ENCODE measurements around the gene COLGALT1.
A peak's percentile ranks its signal among the peaks of the same experiment; 100 is the strongest.
"Not testable (repeated sequence)": the region's sequence is repeated elsewhere in the genome, so short reads cannot be mapped to it uniquely, and the experiment has no call there.

Gene COLGALT1

DNA sequence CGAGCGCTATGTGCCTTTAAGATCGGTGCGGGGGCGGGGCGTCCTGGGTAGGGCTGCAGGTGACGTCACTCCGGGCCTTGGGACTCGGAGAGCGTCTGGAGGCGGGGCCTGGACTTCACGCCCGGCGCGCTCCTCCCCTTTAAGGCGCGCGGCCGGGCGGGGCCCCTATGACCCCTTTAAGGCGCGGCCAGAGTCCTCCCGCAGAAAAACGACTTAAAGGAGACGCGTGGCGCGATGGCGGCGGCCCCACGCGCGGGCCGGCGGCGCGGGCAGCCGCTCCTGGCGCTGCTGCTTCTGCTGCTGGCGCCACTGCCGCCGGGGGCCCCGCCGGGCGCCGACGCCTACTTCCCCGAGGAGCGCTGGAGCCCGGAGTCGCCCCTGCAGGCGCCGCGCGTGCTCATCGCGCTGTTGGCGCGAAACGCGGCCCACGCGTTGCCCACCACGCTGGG lies at the start of gene COLGALT1:
Gene COLGALT1, plus strand, starts transcription at position 170 of the 449 bp plus-strand sequence. Its CDS starts 65 bp downstream, at position 235.
- peak; percentile 98 for DNase-seq (ENCODE audit: low read depth)

DNA sequence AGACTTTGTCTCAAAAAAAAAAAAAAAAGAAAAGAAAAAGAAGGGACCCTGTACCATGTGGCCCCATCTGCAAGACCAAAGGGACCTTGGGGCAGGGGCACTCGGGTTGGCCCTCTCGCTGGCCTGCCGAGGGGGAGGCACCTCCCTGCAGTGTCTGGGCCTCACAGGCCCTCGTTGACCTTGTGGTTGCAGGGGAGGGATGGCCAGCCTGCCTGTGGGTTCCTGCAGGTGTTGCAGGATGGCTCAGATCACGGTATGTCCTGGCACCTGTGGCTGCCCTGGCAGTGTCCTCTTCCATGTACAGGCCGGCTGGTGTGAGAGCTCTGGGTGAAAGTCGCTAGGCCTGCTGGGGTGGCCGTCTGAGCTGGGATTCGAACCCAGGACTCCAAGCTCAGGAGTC lies 48.7 kb upstream of the COLGALT1 start:
- DNase-seq (ENCODE audit: low read depth) = no peak

DNA sequence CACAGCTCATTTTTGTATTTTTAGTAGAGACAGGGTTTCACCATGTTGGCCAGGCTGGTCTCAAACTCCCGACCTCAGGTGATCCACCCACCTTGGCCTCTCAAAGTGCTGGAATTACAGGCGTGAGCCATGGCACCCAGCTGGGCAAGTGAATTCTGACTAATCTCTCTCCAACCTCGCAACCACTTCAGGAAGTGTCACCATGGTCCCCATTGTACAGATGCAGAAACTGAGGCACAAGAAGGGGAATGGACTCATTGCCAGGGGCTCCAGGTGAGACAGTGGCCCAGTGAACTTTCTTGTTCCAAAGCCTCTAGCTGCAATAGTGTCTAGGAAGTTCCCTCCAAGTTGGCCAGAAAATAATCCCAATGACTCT lies 46.9 kb upstream of the COLGALT1 start:
- not testable (repeated sequence) for DNase-seq (ENCODE audit: low read depth)

DNA sequence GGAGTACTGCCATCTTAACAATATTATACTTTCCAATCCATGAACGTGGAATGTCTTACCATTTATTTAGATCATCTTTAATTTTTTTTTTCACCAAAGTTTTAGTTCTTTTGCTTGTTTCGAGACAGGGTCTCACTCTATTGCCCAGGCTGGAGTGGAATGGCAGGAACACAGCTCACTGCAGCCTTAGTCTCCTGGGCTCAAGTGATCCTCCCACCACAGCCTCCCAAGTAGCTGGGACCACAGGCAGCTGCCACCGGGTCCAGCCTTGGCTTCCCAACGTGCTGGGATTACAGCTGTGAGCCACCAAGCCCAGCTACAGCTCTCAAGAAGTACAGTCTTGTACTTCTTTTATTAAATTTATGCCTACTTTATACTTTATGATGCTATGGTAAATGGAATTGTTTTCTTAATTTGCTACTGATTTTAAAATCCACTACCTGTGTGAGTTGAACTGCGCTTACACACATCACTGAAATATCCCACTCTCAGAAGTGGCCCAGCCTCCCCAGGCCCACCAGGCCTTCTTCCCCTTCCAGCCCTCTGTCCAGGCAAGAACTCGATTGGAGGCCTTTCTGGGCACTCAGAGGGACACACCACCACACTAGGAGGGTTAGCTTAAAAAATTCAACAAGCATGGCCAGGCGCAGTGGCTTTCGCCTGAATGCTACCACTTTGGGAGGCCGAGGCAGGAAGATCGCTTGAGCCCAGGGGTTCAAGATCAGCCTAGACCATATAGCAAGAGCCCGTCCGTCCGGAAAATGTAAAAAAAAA lies 45.0 kb upstream of the COLGALT1 start:
- DNase-seq (ENCODE audit: low read depth) = no peak

DNA sequence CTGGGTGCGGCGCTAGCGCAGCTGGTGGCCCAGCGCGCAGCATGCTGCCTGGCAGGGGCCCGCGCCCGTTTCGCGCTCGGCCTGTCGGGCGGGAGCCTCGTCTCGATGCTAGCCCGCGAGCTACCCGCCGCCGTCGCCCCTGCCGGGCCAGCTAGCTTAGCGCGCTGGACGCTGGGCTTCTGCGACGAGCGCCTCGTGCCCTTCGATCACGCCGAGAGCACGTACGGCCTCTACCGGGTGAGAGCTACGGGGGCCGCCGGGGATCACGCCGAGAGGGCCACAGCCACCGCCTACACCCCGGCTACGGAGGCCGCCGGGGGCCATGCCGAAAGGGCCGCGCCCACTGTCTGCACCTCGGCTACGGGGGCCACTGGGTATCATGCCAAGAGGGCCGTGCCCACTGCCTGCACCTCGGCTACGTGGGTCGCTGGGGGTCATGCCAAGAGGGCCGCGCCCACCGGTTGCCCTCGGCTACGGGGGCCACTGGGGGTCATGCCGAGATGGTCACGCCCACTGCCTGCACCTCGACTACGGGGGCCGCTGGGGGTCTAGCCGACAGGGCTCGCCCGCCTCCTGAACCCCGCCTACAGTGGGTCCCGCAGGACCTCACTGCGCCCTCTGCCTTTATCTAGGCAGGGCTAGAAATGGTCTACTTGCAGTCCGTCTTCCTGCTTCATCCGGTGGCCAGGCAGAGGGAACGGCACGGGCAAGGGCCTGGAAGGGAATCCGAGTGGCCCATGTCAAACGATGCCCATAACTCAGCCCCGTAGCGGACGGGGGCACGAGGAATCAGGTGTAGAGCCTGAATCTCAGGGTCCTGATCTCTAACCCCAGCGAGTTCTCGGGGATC lies 43.5 kb upstream of the COLGALT1 start:
- peak; percentile 73 for DNase-seq (ENCODE audit: low read depth)

DNA sequence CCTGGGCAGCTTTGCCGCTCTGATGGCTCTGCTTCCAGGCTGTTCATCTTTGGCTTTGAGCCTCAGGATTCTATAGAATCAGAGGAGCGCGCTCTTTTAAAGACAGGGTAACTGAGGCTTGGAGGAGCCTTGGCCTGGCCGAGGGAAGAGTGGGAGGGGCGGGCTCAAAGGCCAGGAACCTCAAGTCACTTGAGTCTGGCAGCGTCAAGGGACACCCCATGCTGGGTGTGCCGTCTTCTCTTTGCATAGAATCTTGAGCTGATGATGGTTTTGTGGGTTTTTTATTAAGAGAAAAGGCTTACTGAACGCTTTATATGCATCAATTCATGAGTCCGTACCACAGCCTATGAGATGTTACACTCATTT lies 42.9 kb upstream of the COLGALT1 start:
- no peak for DNase-seq (ENCODE audit: low read depth)

DNA sequence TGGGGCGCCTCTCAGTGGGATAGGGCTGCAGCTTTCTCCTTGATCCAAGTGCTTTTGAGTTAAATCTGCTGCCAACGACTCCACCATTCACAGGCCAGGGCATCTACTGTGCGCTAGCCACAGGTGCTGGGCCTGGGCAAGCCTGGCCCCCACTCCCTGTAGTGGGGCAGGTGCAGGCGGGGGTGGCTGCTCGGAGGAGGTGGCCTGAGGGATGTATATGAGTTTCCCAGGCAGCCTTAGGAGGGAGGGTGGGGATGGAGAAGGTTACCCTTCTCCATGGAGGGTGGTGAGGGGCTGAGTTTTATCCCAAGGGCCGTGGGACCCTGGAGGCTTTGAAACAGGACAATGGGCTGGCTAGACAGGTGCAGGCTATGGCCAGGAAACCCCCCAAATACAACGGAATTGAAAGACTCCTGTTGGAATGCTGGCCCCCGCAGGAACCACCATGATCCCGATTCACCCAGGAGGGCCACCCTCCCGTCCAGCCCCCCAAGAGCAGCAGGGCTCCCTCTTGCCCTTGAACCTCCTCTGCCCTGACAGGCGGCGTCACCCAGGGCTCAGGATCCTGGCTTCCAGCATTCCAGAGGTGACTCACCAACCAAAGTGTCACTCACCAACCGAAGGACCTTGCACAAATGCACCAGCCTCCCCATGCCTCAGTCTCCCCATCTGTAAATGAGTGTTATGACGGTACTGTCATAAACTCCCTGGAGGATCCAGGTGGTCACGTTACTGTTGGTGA lies 39.9 kb upstream of the COLGALT1 start:
- DNase-seq (ENCODE audit: low read depth) = no peak

DNA sequence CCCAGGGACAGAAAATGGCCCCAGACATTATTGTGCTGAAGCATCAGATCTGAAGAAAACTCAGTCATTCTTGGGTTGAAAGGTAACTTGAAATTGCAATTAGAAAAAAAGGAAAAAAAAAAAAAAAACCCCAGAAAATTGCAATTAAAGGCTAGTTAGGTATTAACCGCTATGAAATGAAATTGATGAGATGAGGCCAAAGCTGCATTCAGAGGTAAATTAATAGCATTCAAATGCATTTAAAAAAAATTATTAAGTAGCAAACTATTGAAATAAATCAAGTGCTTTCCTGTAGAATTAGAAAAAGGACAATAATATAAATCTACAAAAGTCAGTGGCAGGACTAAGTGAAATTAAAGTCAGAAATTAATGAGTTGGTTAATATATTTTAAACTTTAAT lies 37.6 kb upstream of the COLGALT1 start:
- DNase-seq (ENCODE audit: low read depth) = no peak

DNA sequence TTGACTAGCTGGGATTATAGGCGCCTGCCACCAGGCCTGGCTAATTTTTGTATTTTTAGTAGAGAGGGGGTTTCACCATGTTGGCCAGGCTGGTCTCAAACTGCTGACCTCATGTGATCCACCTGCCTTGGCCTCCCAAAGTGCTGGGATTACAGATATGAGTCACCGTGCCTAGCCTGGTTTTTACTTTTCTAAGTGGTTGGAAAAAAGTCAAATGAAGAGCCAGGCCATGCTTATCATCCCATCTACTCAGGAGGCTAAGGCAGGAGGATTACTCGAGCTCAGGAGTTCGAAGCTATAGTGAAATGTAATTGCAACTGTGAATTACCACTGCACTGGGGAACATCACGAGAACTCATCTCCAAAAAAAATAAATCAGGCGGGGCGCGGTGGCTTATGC lies 36.8 kb upstream of the COLGALT1 start:
- not testable (repeated sequence) for DNase-seq (ENCODE audit: low read depth)

DNA sequence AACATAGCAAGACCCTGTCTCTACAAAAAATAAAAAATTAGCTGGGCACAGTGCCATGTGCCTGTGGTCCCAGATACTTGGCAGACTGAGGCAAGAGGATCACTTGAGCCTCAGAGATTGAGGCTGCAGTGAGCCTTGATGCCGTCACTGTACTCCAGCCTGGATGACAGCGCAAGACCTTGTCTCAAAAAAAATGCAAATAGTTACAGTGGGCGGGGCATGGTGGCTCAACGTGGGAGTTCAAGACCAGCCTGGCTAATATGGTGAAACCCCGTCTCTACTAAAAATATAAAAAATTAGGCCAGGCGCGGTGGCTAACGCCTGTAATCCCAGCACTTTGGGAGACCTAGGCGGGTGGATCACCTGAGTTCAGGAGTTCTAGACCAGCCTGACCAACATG lies 35.5 kb upstream of the COLGALT1 start:
- DNase-seq (ENCODE audit: low read depth) = no peak

DNA sequence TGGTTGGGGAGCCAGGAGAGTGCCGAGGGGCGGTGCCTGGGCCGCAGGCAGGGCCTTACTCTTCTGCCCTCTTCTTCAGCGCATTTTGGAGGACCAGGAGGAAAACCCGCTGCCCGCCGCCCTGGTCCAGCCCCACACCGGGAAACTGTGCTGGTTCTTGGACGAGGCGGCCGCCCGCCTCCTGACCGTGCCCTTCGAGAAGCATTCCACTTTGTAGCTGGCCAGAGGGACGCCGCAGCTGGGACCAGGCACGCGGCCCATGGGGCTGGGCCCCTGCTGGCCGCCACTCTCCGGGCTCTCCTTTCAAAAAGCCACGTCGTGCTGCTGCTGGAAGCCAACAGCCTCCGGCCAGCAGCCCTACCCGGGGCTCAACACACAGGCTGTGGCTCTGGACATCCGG lies 34.6 kb upstream of the COLGALT1 start:
- no peak for DNase-seq (ENCODE audit: low read depth)

DNA sequence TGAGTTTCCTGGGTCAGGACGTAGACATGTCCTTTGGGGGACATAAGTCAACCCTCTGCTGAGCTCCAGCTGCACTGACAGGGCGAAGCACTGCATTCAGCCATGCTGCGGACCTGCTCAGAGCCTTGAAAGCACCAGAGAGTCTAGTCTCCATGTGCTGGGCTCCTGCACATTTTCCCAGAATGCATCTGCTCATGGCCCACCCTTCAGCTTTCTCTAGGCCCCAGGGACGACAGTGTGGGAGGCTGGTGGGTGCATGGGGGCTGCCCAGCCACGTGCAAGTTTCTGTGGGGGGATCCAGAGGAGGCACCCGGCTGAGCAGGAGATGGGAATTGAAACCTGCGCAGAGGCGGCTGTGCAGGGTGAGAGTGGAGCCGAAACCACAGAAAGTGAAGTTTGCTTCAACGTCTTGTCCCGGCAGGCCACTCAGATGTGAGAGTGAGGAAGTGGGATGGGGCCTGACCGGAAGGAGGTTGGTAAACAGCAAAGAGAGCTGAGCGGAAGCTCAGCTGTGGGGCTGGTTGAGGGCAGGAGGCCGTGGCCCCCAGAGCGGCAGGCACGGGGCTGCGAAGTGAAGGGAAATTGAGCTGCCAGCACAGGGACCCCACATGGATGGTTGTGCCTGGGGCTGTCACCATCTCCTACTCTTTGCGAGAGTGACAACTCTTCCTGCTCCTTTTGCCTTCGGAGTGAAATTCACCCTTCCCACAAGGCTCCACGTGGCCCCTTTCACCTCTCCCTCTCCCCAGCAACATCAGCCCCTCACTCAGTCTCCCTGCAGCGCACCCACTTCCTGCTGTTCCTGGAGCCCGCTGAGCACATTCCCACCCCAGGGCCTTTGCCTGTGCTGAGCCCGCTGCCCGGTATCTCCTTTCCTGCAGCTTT lies 32.2 kb upstream of the COLGALT1 start:
- no peak for DNase-seq (ENCODE audit: low read depth)

DNA sequence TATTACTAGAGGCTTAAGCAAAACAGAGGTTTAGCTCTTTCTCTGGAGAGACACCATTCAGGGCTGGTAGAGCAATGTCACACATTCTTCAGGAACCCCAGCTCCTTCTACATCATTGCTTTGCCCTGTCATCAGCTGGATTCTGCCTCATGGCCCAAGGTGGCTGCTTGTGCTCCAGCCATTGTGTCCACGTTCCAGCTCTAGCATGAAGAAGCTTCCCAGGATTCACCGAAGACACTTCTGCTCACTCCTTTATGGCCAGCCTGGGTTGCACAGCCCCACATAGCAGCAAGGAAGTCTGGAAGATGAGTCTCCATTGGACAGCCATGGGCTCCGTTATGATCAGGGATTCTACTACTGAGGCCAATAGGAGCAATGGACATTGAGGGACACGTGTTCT lies 30.8 kb upstream of the COLGALT1 start:
- DNase-seq (ENCODE audit: low read depth) = no peak

DNA sequence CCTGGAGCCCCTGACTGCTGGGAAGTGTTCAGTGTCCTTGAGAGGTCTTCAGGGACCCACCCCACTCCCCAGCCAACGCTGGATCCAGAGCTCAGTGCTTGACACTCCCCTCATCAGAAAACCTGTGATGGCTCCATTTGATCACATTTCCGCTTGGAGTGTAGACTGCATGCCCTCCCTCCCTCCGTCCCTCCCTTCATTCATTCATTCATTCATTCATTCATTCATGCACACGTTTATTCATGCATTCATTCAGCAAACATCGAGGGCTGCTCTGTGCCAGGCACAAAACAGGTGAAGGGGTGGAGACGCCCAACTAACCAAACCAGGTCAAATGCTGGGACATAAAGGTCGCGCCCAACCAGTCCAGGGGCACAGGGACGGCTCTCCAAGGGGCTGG lies 30.3 kb upstream of the COLGALT1 start:
- no peak for DNase-seq (ENCODE audit: low read depth)

DNA sequence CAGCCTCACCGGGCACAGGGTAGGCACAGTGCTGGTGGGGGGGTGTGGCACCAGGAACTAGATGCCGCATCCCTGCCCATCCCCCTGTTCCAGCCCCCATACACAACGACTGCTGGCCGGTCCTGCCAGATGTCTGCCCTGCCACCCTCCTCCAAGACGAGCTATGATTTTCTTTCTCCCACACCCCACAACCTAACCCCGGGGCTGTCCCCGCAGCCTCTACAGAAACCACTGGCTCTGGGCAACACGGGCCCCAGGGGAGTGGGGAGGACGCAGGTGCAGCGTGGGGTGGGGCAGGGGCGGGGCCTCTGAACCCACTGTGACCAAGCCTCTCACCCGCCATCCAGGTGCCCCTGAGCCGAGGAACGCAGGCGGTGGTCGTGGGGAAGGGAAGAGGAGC lies 28.5 kb upstream of the COLGALT1 start:
- no peak for DNase-seq (ENCODE audit: low read depth)

DNA sequence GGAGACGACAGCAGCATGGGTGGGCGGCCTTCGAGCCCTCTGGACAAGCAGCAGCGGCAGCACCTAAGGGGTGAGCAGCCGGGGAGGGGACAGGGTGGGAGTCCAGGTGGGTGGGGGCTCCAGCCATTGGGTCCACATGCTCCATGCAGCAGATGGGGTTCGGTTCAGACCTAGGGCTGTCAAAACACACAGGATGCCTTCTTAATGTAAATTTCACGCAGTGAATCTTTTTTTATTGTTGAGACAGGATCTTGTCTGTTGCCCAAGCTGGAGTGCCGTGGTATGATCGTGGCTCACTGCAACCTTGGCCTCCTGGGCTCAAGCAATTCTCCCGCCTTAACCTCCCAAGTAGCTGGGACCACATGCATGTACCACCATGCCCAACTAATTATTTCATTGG lies 28.1 kb upstream of the COLGALT1 start:
- no peak for DNase-seq (ENCODE audit: low read depth)

DNA sequence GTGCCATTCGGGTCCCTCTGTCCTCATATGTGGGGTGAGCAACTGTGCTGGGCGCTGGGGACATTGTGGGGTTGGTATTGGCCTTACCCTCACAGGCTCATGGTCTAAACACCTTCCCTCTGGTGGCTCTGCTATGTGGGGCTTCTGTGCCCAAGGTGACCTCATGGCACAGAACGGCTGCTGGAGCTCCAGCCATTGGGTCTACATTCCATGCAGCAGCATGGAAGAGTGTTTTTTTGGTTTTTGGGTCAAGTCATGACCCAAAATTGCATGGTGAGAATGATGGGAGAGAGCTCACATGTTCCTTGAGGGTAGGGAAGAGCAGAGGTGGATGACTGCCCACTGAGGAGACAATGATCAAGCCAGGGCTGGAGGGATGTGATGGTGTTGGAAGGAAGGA lies 26.8 kb upstream of the COLGALT1 start:
- no peak for DNase-seq (ENCODE audit: low read depth)

DNA sequence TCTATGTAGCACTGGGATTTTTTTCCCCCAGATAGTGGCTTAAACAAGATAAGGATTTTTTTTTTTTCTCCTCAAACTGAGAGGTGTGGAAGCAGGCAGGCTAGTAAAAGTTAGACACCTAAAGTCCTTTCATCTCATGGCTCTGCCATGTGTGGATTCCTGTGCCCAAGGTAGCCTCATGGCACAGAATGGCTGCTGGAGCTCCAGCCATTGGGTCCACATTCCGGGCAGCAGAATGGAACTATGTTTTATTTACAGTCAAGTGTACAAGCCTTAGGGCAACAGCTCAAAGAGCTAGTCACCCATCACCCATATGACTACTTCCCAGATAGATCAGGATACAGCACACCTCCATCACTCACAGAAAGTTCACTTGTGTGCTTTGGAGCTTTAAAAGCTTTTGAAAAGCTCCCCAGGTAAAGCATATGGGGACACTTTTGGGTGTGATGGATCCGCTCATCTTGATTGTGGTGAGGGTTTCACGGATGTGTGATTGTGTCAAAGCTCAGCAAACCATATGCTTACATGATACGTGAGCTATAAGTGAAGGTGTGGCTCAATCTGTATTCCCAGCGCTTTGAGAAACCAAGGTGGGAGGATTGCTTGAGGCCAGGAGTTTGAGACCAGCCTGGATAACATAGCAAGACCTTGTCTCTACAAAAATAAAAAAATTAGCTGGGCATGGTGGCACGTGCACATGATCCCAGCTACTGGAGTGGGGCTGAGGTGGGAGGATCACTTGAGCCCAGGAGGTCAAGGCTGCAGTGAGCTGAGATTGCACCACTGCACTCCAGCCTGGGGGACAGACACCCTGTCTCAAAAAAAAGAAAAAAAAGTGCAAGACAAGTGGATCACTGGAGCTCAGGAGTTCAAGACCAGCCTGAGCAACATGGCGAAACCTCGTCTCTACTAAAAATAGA lies 25.9 kb upstream of the COLGALT1 start:
- no peak for DNase-seq (ENCODE audit: low read depth)

DNA sequence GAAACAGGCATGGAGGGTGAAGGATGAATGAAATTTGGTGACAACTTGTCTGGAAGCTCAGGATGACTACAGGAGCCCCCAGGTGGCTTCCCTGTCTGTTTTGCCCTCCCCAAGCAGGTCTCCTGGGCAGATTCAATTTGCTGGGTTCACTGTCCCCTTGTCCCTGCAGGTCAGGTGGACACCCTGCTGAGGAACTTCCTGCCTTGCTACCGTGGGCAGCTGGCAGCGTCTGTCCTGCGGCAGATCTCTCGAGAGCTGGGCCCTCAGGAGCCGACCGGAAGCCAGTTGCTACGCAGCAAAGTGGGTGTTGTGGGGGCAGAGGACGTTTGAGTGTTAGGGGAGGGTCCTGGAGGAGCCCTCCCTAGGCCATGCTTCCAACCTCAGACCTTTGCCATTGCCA lies 24.9 kb upstream of the COLGALT1 start:
- DNase-seq (ENCODE audit: low read depth) = no peak

DNA sequence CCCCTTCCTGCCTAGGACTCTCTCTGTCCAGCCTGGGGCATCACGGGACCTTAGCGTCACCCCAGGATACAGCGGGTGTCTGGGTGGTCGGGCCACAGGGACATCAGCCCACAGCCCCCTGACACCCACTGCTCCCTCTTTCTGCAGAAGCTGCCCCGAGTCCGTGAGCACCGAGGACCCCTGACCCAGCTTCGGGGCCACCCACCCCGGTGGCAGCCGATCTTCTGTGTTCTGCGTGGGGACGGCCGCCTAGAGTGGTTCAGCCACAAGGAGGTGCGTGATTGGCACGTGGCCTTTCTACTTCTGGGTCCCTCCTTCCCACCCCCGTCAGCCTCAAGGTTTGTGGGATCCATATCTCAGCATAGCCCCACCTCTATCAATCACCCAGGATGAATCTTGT lies 23.3 kb upstream of the COLGALT1 start:
- no peak for DNase-seq (ENCODE audit: low read depth)

DNA sequence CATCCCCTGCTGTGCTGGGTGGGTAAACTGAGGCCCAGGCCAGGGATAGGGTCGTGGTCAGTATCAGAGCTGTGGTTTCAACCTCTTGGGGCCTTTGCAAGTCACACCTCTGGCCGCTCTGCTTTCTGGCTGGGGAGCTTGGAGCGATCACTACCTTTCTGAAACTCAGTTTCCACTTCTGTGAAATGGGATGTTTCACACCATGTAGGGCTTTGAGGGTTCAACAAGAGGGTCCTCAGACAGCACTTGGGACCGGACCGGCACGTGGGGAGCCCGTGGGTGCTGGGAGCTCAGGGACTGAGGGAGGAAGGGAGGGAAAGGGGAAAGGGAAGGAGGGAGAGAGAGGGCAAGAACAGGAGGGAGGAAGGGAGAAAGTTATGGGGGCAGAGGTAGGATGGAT lies 22.9 kb upstream of the COLGALT1 start:
- DNase-seq (ENCODE audit: low read depth) = no peak
